ENCODE data around the gene SS18.

DNA sequence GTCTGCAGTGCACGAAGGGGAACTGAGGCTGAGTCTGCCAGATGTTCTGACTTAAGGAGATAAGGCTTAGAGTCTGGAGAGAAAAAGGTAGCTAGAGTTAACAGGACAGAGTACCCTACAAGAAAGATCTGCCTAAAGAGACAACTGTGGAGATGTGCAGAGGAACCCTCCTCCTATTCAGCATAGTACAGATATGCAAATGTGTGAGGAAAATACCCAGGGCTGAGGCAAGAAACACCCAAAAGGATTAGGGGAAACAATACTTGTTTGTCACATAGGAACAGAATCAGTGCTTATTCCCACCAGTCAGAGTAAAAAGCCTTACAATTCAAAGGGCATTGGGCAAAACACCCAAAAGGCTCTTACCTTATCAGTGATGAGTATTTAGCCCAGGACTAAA, 67.8 kb downstream of the SS18 start:
- TF ChIP-seq, protein P1, sequence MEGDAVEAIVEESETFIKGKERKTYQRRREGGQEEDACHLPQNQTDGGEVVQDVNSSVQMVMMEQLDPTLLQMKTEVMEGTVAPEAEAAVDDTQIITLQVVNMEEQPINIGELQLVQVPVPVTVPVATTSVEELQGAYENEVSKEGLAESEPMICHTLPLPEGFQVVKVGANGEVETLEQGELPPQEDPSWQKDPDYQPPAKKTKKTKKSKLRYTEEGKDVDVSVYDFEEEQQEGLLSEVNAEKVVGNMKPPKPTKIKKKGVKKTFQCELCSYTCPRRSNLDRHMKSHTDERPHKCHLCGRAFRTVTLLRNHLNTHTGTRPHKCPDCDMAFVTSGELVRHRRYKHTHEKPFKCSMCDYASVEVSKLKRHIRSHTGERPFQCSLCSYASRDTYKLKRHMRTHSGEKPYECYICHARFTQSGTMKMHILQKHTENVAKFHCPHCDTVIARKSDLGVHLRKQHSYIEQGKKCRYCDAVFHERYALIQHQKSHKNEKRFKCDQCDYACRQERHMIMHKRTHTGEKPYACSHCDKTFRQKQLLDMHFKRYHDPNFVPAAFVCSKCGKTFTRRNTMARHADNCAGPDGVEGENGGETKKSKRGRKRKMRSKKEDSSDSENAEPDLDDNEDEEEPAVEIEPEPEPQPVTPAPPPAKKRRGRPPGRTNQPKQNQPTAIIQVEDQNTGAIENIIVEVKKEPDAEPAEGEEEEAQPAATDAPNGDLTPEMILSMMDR (IDR thresholded peaks at IDR 0.05), result no peak
- TF ChIP-seq, protein P2, sequence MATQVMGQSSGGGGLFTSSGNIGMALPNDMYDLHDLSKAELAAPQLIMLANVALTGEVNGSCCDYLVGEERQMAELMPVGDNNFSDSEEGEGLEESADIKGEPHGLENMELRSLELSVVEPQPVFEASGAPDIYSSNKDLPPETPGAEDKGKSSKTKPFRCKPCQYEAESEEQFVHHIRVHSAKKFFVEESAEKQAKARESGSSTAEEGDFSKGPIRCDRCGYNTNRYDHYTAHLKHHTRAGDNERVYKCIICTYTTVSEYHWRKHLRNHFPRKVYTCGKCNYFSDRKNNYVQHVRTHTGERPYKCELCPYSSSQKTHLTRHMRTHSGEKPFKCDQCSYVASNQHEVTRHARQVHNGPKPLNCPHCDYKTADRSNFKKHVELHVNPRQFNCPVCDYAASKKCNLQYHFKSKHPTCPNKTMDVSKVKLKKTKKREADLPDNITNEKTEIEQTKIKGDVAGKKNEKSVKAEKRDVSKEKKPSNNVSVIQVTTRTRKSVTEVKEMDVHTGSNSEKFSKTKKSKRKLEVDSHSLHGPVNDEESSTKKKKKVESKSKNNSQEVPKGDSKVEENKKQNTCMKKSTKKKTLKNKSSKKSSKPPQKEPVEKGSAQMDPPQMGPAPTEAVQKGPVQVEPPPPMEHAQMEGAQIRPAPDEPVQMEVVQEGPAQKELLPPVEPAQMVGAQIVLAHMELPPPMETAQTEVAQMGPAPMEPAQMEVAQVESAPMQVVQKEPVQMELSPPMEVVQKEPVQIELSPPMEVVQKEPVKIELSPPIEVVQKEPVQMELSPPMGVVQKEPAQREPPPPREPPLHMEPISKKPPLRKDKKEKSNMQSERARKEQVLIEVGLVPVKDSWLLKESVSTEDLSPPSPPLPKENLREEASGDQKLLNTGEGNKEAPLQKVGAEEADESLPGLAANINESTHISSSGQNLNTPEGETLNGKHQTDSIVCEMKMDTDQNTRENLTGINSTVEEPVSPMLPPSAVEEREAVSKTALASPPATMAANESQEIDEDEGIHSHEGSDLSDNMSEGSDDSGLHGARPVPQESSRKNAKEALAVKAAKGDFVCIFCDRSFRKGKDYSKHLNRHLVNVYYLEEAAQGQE (IDR thresholded peaks at IDR 0.05; ENCODE audit: insufficient read depth in 1 of 2, low read depth in 2 of 2, low read length in 1 of 2), result no peak

Measured in Panc1 (cell line).